Measurements from ENCODE around the gene N4BP2L2. TPM values are rescaled to one million over a fixed set of nuclear protein-coding genes. Genes with fewer than 3 reads are reported as not detected.

The N4BP2L2 gene
- total and polyA plus RNA-seq, 8 donors: 121 to 301 (median 236) TPM

- no peaks in the 10 kb centered on the region for H3K4me1 ChIP-seq
- DNase-seq (no peak), ATAC-seq (no peak)
- peaks cover 0 to 30% of the 10 kb centered on the region in 2 donors for H3K36me3 ChIP-seq
- H3K4me3 ChIP-seq: no peak overlapping the region
- intact Hi-C loops (cut with DNase I): no loop called here
- H3K9me3 ChIP-seq: no peaks in the 10 kb centered on the region
- no peak for TF ChIP-seq CTCF (IDR thresholded peaks at IDR 0.05)
- H3K27me3 ChIP-seq: no peaks in the 10 kb centered on the region
- no peak overlapping the region for H3K27ac ChIP-seq
These were observed 34.3 kb downstream of the N4BP2L2 start for GRCh38 chr13:32504263-32504662.

DNA sequence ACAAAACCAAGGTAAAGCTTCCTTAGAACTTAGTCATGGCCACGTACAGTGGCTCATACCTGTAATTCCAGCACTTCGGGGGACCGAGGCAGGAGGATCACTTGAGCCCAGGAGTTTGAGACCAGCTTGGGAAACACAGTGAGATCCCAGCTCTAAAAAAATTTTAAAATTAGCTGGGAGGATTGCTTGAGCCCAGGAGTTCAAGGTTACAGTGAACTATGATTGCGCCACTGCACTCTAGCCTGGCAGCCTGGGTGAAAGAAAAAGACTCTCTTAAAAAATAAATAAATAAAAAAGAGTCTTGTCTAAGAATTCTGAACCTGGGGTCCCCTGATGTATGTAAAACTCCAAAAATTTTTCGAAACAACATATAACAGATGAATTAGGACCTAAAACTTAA is 34.9 kb downstream of the N4BP2L2 start:
- intact Hi-C loops (cut with DNase I): no loop called here
- ATAC-seq: no peak

DNA sequence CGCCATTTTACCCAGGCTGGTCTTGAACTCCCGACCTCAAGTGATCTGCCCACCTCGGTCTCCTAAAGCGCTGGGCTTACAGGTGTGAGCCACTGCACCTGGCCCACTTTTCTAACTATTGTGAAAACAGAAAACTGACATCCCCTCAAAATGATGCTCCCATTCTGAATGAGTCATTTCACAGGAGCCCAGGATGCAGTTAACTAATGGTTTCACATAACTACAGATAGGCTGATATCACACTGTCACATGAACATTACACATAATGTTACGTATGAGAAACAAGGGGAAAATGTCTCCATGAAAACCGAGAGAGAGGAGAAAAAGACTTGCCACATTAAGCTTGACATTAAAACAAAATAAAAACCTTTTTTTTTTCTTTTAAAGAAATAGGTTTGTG is 37.5 kb downstream of the N4BP2L2 start:
- Histone ChIP-seq H3K36me3 (peaks cover 0 to 11% of the 10 kb centered on the region in 2 donors), H3K27me3 (no peaks in the 10 kb centered on the region), H3K27ac (no peak overlapping the region), H3K9me3 (no peaks in the 10 kb centered on the region), H3K4me1 (no peaks in the 10 kb centered on the region), H3K4me3 (no peak overlapping the region)
- intact Hi-C loops (cut with DNase I): no loop called here
- no peak for TF ChIP-seq CTCF (IDR thresholded peaks at IDR 0.05)
- ATAC-seq: no peak
- no peak for DNase-seq

More for the DNA sequence above, 34.9 kb downstream of the N4BP2L2 start:
- Histone ChIP-seq H3K4me1 (no peaks in the 10 kb centered on the region), H3K4me3 (no peak overlapping the region), H3K27ac (no peak overlapping the region), H3K36me3 (peaks cover 0 to 25% of the 10 kb centered on the region in 2 donors), H3K27me3 (no peaks in the 10 kb centered on the region), H3K9me3 (no peaks in the 10 kb centered on the region)
- no peak for TF ChIP-seq CTCF (IDR thresholded peaks at IDR 0.05)
- DNase-seq: no peak

DNA sequence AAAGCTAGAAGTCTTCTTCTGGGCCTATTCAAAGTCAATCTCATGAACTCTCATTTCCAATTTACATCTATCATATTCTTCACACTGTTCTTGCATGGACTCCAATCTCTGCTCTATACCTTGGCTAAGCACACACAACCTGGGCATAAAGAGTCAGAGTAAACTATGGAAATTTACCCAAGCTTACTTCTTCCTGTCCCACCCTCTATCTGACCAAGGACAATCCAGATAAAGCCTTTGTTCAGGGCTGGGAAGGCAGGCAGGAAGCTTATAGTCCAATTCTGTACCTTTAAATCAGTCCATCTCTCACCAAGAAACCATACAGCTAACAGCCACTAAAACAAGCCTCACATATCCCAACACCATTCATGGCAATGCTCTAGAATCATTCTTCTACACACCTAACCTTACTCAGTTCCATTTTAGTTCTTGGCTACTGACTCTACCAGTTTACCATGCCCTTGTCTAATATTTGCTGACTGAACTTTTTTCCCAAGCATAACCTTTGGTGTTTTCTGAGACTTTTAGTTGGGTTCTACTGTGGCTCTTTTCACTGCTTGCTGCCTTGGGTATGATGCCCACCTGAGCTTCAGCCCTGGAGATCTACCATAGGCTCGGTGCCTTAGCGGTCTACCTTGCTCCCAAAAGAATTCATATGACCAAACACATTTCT is 38.9 kb downstream of the N4BP2L2 start:
- DNase-seq (no peak), ATAC-seq (no peak)
- H3K9me3 ChIP-seq: no peaks in the 10 kb centered on the region
- intact Hi-C loops (cut with DNase I): no loop called here
- H3K4me3 ChIP-seq: no peak overlapping the region
- no peak overlapping the region for H3K27ac ChIP-seq
- peaks cover 0 to 4% of the 10 kb centered on the region in 2 donors for H3K36me3 ChIP-seq
- no peak for TF ChIP-seq CTCF (IDR thresholded peaks at IDR 0.05)
- no peaks in the 10 kb centered on the region for H3K4me1 ChIP-seq
- no peaks in the 10 kb centered on the region for H3K27me3 ChIP-seq

DNA sequence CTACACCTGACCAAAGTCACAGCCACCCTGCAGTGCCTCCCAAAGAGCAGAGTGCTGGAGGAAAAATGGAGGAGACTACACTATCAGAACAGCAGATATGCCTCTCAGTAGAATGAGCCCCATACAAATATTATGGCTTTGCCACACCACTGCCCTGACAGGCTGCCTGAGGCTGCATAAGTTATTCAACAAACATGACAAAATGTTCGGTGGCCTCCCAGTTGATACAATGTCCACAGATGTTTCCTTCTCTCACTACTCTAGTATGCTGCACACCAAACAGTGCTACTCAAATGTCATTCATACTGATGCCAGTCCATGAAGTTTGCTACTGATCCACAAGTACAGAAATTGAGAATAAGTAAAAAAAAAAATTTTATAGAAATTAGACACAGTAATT is 41.0 kb downstream of the N4BP2L2 start:
- no peak overlapping the region for H3K4me3 ChIP-seq
- H3K9me3 ChIP-seq: no peaks in the 10 kb centered on the region
- intact Hi-C loops (cut with DNase I): no loop called here
- H3K4me1 ChIP-seq: no peaks in the 10 kb centered on the region
- no peak overlapping the region for H3K27ac ChIP-seq
- H3K36me3 ChIP-seq: peaks cover 0 to under 1% of the 10 kb centered on the region in 2 donors
- DNase-seq: no peak
- no peak for TF ChIP-seq CTCF (IDR thresholded peaks at IDR 0.05)
- ATAC-seq: no peak
- no peaks in the 10 kb centered on the region for H3K27me3 ChIP-seq
